Gastroesophageal sphincter (tissue), 3 donors: Measurements from ENCODE around the gene GNB1.

Experiments used
- CTCF ChIP-seq, 4 experiments: fragments of 200-600 bp in 2 of 4; fragments of 450-650 bp in 2 of 4; sonication (generic) in 1 of 4; IDR thresholded peaks; one replicate each; pipeline ENCODE4 v1.5.1; 2017 to 2019; ENCODE audit warnings: antibody characterized with exemption in 4 of 4, mild to moderate bottlenecking in 2 of 4, moderate library complexity in 2 of 4
- EP300 ChIP-seq: sonication (generic); formaldehyde crosslinking; IDR thresholded peaks from one replicate; pipeline ENCODE4 v1.6.1; 2017; ENCODE audit warnings: antibody characterized with exemption, mild to moderate bottlenecking
- POLR2A ChIP-seq, 2 donors: fragments of 450-650 bp; IDR thresholded peaks; one replicate each; pipeline ENCODE4 v1.6.1; 2017; ENCODE audit warnings: antibody characterized with exemption in 2 of 2, mild to moderate bottlenecking in 2 of 2, moderate library complexity in 1 of 2
- POLR2AphosphoS5 ChIP-seq: sonication (generic); formaldehyde crosslinking; IDR thresholded peaks from one replicate; pipeline ENCODE4 v1.6.1; 2017; ENCODE audit warnings: antibody characterized with exemption

- TF ChIP-seq POLR2A (IDR thresholded peaks at IDR 0.05): peak in 1 of 2 donors; percentile 49
- TF ChIP-seq CTCF (IDR thresholded peaks at IDR 0.05): peak in 1 of 4 experiments; percentile 20
- no peak for TF ChIP-seq POLR2AphosphoS5
- no peak for TF ChIP-seq EP300
Observed at GRCh38 chr1:1918901-1919303, 28.0 kb upstream of the GNB1 start, which contains the start of gene TMEM52.
